Activated CD8-positive, alpha-beta T cell treated with anti-CD3 and anti-CD28 coated beads for 36 hours (primary cell): ENCODE measurements around the gene RTL1. TPM values are rescaled to one million over a fixed set of nuclear protein-coding genes. Genes with fewer than 3 reads are reported as not detected.

Source experiments
- ATAC-seq: fragments of 200-7000 bp; cut with Tn5 transposase; one replicate; pipeline ENCODE4 v1.10.0; 2021; ENCODE audit warnings: mild to moderate bottlenecking, moderate library complexity
- CTCF ChIA-PET: fragments of 350-600 bp; sonication (Branson Sonifier 250); formaldehyde crosslinking; loops from one replicate; lab custom pipeline; 2021; ENCODE audit warnings: antibody characterized with exemption; lab: Charles Lee
- POLR2A ChIA-PET: fragments of 350-600 bp; sonication (Branson Sonifier 250); formaldehyde crosslinking; loops from one replicate; lab custom pipeline; 2021; ENCODE audit warnings: antibody characterized with exemption; lab: Charles Lee
- DNase-seq: peaks from one replicate; pipeline ENCODE4 v3.0.0-alpha.2; 2020
- H3K27ac Mint-ChIP-seq: one replicate; pipeline ENCODE4 v1.8.0; 2021; ENCODE audit warnings: mild to moderate bottlenecking, mixed read lengths
- H3K27me3 Mint-ChIP-seq: one replicate; pipeline ENCODE4 v1.8.0; 2021; ENCODE audit warnings: mixed read lengths
- H3K36me3 Mint-ChIP-seq: one replicate; pipeline ENCODE4 v1.8.0; 2021; ENCODE audit warnings: low read depth, mixed read lengths
- H3K4me1 Mint-ChIP-seq: one replicate; pipeline ENCODE4 v1.8.0; 2021; ENCODE audit warnings: low read depth, mixed read lengths
- H3K4me3 Mint-ChIP-seq: one replicate; pipeline ENCODE4 v1.8.0; 2021; ENCODE audit warnings: mild to moderate bottlenecking, moderate library complexity, mixed read lengths
- H3K9me3 Mint-ChIP-seq: one replicate; pipeline ENCODE4 v1.8.0; 2021; ENCODE audit warnings: mixed read lengths
- intact Hi-C: fragments of 100-400 bp; cut with micrococcal nuclease; formaldehyde crosslinking; loops from one replicate; pipeline ENCODE4 v1.10.0; 2022
- total RNA-seq, 2 experiments: library from RNA; stranded (reverse); gene quantifications; one replicate each; pipeline ENCODE4 v1.2.3, GENCODE V29; 2021
- TF ChIP-seq, protein P1 (sequence below): fragments of 200-600 bp; IDR thresholded peaks from one replicate; pipeline ENCODE4 v1.8.0; 2022; ENCODE audit warnings: antibody characterized with exemption, mild to moderate bottlenecking

Gene RTL1
- total RNA-seq, 2 experiments from 2014 or later, result not detected

- no peak overlapping the region for H3K4me3 Mint-ChIP-seq
- intact Hi-C loops, result no loop called here
- DNase-seq (no peak), ATAC-seq (no peak)
- TF ChIP-seq, protein P1, sequence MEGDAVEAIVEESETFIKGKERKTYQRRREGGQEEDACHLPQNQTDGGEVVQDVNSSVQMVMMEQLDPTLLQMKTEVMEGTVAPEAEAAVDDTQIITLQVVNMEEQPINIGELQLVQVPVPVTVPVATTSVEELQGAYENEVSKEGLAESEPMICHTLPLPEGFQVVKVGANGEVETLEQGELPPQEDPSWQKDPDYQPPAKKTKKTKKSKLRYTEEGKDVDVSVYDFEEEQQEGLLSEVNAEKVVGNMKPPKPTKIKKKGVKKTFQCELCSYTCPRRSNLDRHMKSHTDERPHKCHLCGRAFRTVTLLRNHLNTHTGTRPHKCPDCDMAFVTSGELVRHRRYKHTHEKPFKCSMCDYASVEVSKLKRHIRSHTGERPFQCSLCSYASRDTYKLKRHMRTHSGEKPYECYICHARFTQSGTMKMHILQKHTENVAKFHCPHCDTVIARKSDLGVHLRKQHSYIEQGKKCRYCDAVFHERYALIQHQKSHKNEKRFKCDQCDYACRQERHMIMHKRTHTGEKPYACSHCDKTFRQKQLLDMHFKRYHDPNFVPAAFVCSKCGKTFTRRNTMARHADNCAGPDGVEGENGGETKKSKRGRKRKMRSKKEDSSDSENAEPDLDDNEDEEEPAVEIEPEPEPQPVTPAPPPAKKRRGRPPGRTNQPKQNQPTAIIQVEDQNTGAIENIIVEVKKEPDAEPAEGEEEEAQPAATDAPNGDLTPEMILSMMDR, result no peak
- no peaks in the 10 kb centered on the region for H3K36me3 Mint-ChIP-seq
- ChIA-PET POLR2A (no interaction called here), CTCF (interaction anchor here (1.3 kb wide), 1 partner anchor 15 kb away, joined by 3 read pairs; no protein-coding TSS in a partner anchor)
- H3K27ac Mint-ChIP-seq, result no peak overlapping the region
- no peaks in the 10 kb centered on the region for H3K27me3 Mint-ChIP-seq
- no peaks in the 10 kb centered on the region for H3K9me3 Mint-ChIP-seq
- H3K4me1 Mint-ChIP-seq, result no peaks in the 10 kb centered on the region
Observed at GRCh38 chr14:100864960-100865681, 38.4 kb downstream of the RTL1 start.

GRCh38 chr14:100864206-100864605, 39.3 kb downstream of the RTL1 start:
- CTCF ChIA-PET, result interaction anchor here (1.3 kb wide), 1 partner anchor 14 kb away, joined by 3 read pairs; no protein-coding TSS in a partner anchor
- H3K36me3 Mint-ChIP-seq, result no peaks in the 10 kb centered on the region

DNA sequence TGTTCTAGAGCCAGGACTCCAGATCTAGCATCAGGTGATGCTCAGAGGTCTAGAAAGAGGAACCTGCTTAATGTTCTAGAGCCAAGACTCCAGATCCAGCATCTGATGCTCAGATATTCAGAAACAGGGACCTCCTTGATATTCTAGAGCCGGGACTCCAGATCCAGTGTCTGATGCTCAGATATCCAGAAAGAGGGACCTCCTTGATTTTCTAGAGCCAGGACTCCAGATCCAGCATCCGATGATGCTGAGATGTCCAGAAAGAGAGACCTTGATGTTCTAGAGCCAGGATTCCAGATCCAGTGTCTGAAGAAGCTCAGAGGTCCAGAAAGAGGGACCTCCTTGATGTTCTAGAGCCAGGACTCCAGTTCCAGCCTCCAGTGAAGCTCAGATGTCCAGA, 40.7 kb downstream of the RTL1 start:
- H3K9me3 Mint-ChIP-seq, result no peaks in the 10 kb centered on the region

More at GRCh38 chr14:100864206-100864605, 39.3 kb downstream of the RTL1 start:
- no peaks in the 10 kb centered on the region for H3K4me1 Mint-ChIP-seq
- no peaks in the 10 kb centered on the region for H3K9me3 Mint-ChIP-seq
- no peak for ATAC-seq
- H3K4me3 Mint-ChIP-seq, result no peak overlapping the region
- TF ChIP-seq, protein P1, result no peak
- no peak for DNase-seq
- H3K27ac Mint-ChIP-seq, result no peak overlapping the region
- intact Hi-C loops, result no loop called here
- no peaks in the 10 kb centered on the region for H3K27me3 Mint-ChIP-seq
- POLR2A ChIA-PET, result no interaction called here

GRCh38 chr14:100862277-100862676, 41.2 kb downstream of the RTL1 start:
- DNase-seq, result no peak
- H3K27ac Mint-ChIP-seq, result no peak overlapping the region
- TF ChIP-seq, protein P1, result no peak
- CTCF ChIA-PET, result no interaction called here
- no peaks in the 10 kb centered on the region for H3K27me3 Mint-ChIP-seq
- H3K9me3 Mint-ChIP-seq, result no peaks in the 10 kb centered on the region
- intact Hi-C loops, result no loop called here
- POLR2A ChIA-PET, result no interaction called here
- no peak overlapping the region for H3K4me3 Mint-ChIP-seq
- H3K36me3 Mint-ChIP-seq, result no peaks in the 10 kb centered on the region
- ATAC-seq, result no peak
- no peaks in the 10 kb centered on the region for H3K4me1 Mint-ChIP-seq

More for the DNA sequence above, 40.7 kb downstream of the RTL1 start:
- ATAC-seq (no peak), DNase-seq (no peak)
- TF ChIP-seq, protein P1, result no peak
- Mint-ChIP-seq H3K36me3 (no peaks in the 10 kb centered on the region), H3K4me1 (no peaks in the 10 kb centered on the region), H3K27me3 (no peaks in the 10 kb centered on the region), H3K27ac (no peak overlapping the region), H3K4me3 (no peak overlapping the region)
- intact Hi-C loops, result no loop called here
- CTCF ChIA-PET, result interaction anchor here (0.8 kb wide), 1 partner anchor 11 kb away, joined by 3 read pairs; no protein-coding TSS in a partner anchor
- POLR2A ChIA-PET, result no interaction called here

GRCh38 chr14:100861937-100862247, 41.6 kb downstream of the RTL1 start:
- ATAC-seq (no peak), DNase-seq (no peak)
- Mint-ChIP-seq H3K4me1 (no peaks in the 10 kb centered on the region), H3K4me3 (no peak overlapping the region), H3K36me3 (no peaks in the 10 kb centered on the region), H3K27ac (no peak overlapping the region), H3K27me3 (no peaks in the 10 kb centered on the region), H3K9me3 (no peaks in the 10 kb centered on the region)
- ChIA-PET CTCF (no interaction called here), POLR2A (no interaction called here)
- intact Hi-C loops, result no loop called here
- TF ChIP-seq, protein P1, result no peak
